Upper lobe of left lung (tissue), 4 donors: ENCODE data around the gene DRC7.

Experiments used
- CTCF ChIP-seq, 6 experiments: fragments of 450-650 bp in 4 of 6; fragments of 200-600 bp in 2 of 6; sonication (generic) in 2 of 6; IDR thresholded peaks; one replicate each; pipeline ENCODE4 v1.5.1; 2016 to 2019; ENCODE audit warnings: antibody characterized with exemption in 6 of 6
- EP300 ChIP-seq, 4 donors: sonication (generic); formaldehyde crosslinking; IDR thresholded peaks; one replicate each; pipeline ENCODE4 v1.5.1; 2017; ENCODE audit warnings: antibody characterized with exemption in 4 of 4, control low read depth in 2 of 4
- POLR2A ChIP-seq, 4 donors: fragments of 450-650 bp; IDR thresholded peaks; one replicate each; pipeline ENCODE4 v1.5.1; 2016 to 2017; ENCODE audit warnings: antibody characterized with exemption in 4 of 4, mild to moderate bottlenecking in 2 of 4

DNA sequence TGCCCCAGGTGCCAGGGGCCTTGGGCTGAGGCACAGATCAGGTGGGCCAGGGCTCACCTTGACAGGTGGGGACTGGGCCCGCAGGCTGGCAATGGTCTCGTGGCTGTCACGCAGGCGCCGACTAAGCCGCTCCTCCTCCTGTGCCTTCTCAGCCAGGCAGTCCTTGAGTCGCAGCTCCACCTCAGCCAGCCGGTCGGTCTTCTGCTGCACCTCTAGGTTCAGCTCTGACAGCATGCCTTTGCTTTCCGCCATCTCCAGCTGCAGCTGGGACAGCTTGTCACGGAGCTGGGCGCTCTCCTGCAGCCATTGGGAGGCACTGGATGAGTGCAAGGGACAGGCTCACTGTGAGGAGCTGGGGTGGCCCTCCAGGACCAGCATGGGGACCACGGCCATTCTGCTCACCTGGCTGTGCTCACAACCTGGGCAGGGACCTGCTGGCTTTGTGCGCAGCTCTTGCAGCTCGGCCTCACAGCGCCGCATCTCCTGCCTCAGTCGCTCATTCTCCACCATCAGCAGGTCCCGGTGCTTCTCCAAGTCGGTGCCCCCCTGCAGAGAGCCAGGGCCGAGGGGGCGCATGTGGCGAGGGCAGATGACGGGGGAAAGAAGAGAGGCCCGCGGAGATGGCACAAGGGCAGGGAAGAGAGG lies 76.7 kb downstream of the DRC7 start:
- TF ChIP-seq POLR2A (IDR thresholded peaks at IDR 0.05) (no peak), CTCF (IDR thresholded peaks at IDR 0.05) (no peak), EP300 (IDR thresholded peaks at IDR 0.05) (no peak)
